Neural progenitor cell (in vitro differentiated cells): Measurements from ENCODE around the gene YEATS2. TPM values are rescaled to one million over a fixed set of nuclear protein-coding genes. Genes with fewer than 3 reads are reported as not detected.

Experiments used
- DNase-seq: peaks from one replicate; pipeline ENCODE4 v3.0.0-alpha.2; 2016; ENCODE audit warnings: low spot score
- H2AFZ ChIP-seq: fragments of 200-600 bp; sonication (generic); replicated peaks from 2 replicates; pipeline ENCODE4 v1.6.1; 2016; ENCODE audit warnings: antibody characterized with exemption
- H3F3A ChIP-seq: fragments of 200-600 bp; sonication (generic); 2 replicates; pipeline ENCODE4 v1.6.1; 2016; ENCODE audit warnings: antibody characterized with exemption, low read depth
- H3K27ac ChIP-seq: fragments of 200-600 bp; sonication (generic); 2 replicates; pipeline ENCODE4 v1.5.1; 2016; ENCODE audit warnings: mild to moderate bottlenecking
- H3K27me3 ChIP-seq: fragments of 200-600 bp; sonication (generic); 2 replicates; pipeline ENCODE4 v1.6.1; 2016; ENCODE audit warnings: mild to moderate bottlenecking, moderate library complexity
- H3K36me3 ChIP-seq: fragments of 200-600 bp; sonication (generic); 2 replicates; pipeline ENCODE4 v1.5.1; 2016
- H3K4me1 ChIP-seq: fragments of 200-600 bp; sonication (generic); 2 replicates; pipeline ENCODE4 v1.6.1; 2016; ENCODE audit warnings: mixed run types
- H3K4me2 ChIP-seq: fragments of 200-600 bp; sonication (generic); 2 replicates; pipeline ENCODE4 v1.6.1; 2016
- H3K4me3 ChIP-seq: fragments of 200-600 bp; sonication (generic); 2 replicates; pipeline ENCODE4 v1.5.1; 2016
- H3K79me2 ChIP-seq: fragments of 200-600 bp; sonication (generic); 2 replicates; pipeline ENCODE4 v1.6.1; 2016; ENCODE audit warnings: low read depth
- H3K9ac ChIP-seq: fragments of 200-600 bp; sonication (generic); 2 replicates; pipeline ENCODE4 v1.6.1; 2016
- H3K9me3 ChIP-seq: fragments of 200-600 bp; sonication (generic); 2 replicates; pipeline ENCODE4 v1.5.1; 2016; ENCODE audit warnings: low read depth
- H4K20me1 ChIP-seq: fragments of 200-600 bp; sonication (generic); 2 replicates; pipeline ENCODE4 v1.6.1; 2016; ENCODE audit warnings: low read depth
- H3K27ac Mint-ChIP-seq: 3 replicates; pipeline ENCODE4 v1.8.0; 2021; ENCODE audit warnings: mixed read lengths
- H3K27me3 Mint-ChIP-seq: 2 replicates; pipeline ENCODE4 v1.8.0; 2022; ENCODE audit warnings: low read depth, mild to moderate bottlenecking, inconsistent platforms, moderate library complexity, mixed read lengths; ENCODE audit not compliant: insufficient read depth
- H3K36me3 Mint-ChIP-seq: 3 replicates; pipeline ENCODE4 v1.8.0; 2021; ENCODE audit warnings: mixed read lengths
- H3K4me1 Mint-ChIP-seq: 3 replicates; pipeline ENCODE4 v1.8.0; 2021; ENCODE audit warnings: mixed read lengths
- H3K4me3 Mint-ChIP-seq: 3 replicates; pipeline ENCODE4 v1.8.0; 2021; ENCODE audit warnings: mild to moderate bottlenecking, moderate library complexity, mixed read lengths
- H3K9me3 Mint-ChIP-seq: 3 replicates; pipeline ENCODE4 v1.8.0; 2020; ENCODE audit warnings: mixed read lengths
- EZH2 ChIP-seq: fragments of 200-600 bp; sonication (generic); IDR thresholded peaks from 2 replicates; pipeline ENCODE4 v1.6.1; 2017; ENCODE audit warnings: antibody characterized with exemption, mild to moderate bottlenecking, moderate library complexity
- EZH2phosphoT487 ChIP-seq: fragments of 200-600 bp; sonication (generic); IDR thresholded peaks from 2 replicates; pipeline ENCODE4 v1.6.1; 2017; ENCODE audit warnings: antibody characterized with exemption
- total RNA-seq: library from RNA; depleted of rRNA; stranded (reverse); fragments of >200 nt; gene quantifications from 2 replicates; pipeline ENCODE4 v1.2.3, GENCODE V29; 2015; ENCODE audit warnings: low replicate concordance
- TF ChIP-seq, protein P1 (sequence below): fragments of 200-600 bp; sonication (generic); IDR thresholded peaks from 2 replicates; pipeline ENCODE4 v1.5.1; 2017; ENCODE audit warnings: antibody characterized with exemption, mild to moderate bottlenecking

The YEATS2 gene
- total RNA-seq: 72.1 and 75.3 TPM in 2 replicates

DNA sequence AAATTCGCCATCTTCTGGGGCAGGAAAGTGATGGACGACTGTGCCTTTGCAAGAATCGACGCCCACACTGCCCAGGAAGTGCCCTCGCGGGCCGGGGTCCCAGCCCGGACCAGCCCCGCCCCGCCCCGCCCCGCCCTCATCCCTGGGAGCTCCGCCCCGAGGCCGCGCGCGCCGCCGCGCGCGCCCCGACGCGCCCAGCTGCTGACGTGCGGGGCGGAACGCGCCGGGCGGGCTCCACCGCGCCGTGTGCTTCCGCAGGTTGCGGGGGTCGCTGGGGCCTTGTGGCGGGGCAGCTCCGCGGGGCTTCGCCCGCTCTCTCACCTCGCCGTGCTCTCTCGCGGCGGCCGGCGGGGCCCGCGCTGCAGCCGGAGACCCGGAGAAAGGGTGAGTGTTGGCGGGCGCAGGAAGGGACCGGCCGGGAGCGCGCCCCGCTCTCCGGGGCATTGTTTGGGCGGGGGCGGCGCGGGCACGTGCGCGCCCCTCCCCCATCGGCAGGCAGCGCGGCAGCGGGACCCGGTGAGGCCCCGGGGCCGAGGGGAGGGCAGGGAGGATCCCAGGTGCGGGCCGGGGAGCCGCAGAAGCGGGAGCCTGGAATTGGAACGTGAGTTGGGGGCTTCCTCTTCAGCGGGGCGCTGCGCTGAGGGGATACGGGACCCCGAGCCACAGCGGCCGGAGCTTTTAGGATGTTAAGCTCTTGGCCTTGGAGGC, at the start of gene YEATS2:
Gene YEATS2, plus strand, starts transcription at position 188 of the 708 bp plus-strand sequence. CDS start 17,366 bp downstream, outside the sequence.
- peaks cover 50% of the 10 kb centered on the region for H3K79me2 ChIP-seq
- peak; percentile 19 for TF ChIP-seq EZH2
- TF ChIP-seq EZH2phosphoT487: no peak

DNA sequence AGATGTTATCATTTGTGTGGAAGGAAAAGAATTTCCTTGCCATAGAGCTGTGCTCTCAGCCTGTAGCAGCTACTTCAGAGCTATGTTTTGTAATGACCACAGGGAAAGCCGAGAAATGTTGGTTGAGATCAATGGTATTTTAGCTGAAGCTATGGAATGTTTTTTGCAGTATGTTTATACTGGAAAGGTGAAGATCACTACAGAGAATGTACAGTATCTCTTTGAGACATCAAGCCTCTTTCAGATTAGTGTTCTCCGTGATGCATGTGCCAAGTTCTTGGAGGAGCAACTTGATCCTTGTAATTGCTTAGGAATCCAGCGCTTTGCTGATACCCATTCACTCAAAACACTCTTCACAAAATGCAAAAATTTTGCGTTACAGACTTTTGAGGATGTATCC, 47.0 kb upstream of the YEATS2 start:
- Histone ChIP-seq H3K79me2 (peaks cover 9% of the 10 kb centered on the region), H3F3A (no peaks in the 10 kb centered on the region), H3K9ac (no peak overlapping the region), H3K4me1 (no peaks in the 10 kb centered on the region), H4K20me1 (no peaks in the 10 kb centered on the region), H2AFZ (no peak overlapping the region), H3K36me3 (peaks cover 44% of the 10 kb centered on the region), H3K27ac (no peak overlapping the region), H3K4me2 (no peak overlapping the region), H3K27me3 (no peaks in the 10 kb centered on the region), H3K9me3 (peaks cover 22% of the 10 kb centered on the region), H3K4me3 (no peak overlapping the region)
- no peak for DNase-seq
- TF ChIP-seq, protein P1, sequence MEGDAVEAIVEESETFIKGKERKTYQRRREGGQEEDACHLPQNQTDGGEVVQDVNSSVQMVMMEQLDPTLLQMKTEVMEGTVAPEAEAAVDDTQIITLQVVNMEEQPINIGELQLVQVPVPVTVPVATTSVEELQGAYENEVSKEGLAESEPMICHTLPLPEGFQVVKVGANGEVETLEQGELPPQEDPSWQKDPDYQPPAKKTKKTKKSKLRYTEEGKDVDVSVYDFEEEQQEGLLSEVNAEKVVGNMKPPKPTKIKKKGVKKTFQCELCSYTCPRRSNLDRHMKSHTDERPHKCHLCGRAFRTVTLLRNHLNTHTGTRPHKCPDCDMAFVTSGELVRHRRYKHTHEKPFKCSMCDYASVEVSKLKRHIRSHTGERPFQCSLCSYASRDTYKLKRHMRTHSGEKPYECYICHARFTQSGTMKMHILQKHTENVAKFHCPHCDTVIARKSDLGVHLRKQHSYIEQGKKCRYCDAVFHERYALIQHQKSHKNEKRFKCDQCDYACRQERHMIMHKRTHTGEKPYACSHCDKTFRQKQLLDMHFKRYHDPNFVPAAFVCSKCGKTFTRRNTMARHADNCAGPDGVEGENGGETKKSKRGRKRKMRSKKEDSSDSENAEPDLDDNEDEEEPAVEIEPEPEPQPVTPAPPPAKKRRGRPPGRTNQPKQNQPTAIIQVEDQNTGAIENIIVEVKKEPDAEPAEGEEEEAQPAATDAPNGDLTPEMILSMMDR: no peak
- TF ChIP-seq EZH2phosphoT487 (no peak), EZH2 (no peak)
- no peak overlapping the region for H3K27ac Mint-ChIP-seq
- H3K36me3 Mint-ChIP-seq: peaks cover 51% of the 10 kb centered on the region
- H3K4me1 Mint-ChIP-seq: no peaks in the 10 kb centered on the region
- no peak overlapping the region for H3K4me3 Mint-ChIP-seq
- H3K27me3 Mint-ChIP-seq: peaks cover 2% of the 10 kb centered on the region
- H3K9me3 Mint-ChIP-seq: peaks cover 38% of the 10 kb centered on the region

More for the DNA sequence above, at the start of gene YEATS2:
- Histone ChIP-seq H3F3A (no peaks in the 10 kb centered on the region), H3K27ac (peak within 1 kb of the TSS; percentile 62), H3K27me3 (no peaks in the 10 kb centered on the region), H3K4me1 (peaks cover 12% of the 10 kb centered on the region), H4K20me1 (peaks cover 47% of the 10 kb centered on the region), H3K4me3 (peak within 1 kb of the TSS; percentile 95), H3K36me3 (no peaks in the 10 kb centered on the region), H3K4me2 (peak within 1 kb of the TSS; percentile 90), H2AFZ (peak within 1 kb of the TSS; percentile 81), H3K9ac (peak within 1 kb of the TSS; percentile 85), H3K9me3 (no peaks in the 10 kb centered on the region)
- no peaks in the 10 kb centered on the region for H3K9me3 Mint-ChIP-seq
- peak within 1 kb of the TSS; percentile 83 for H3K27ac Mint-ChIP-seq
- H3K4me3 Mint-ChIP-seq: peak within 1 kb of the TSS; percentile 93
- peaks cover 6% of the 10 kb centered on the region for H3K36me3 Mint-ChIP-seq
- DNase-seq: peak; percentile 86
- no peaks in the 10 kb centered on the region for H3K27me3 Mint-ChIP-seq
- peaks cover 31% of the 10 kb centered on the region for H3K4me1 Mint-ChIP-seq

DNA sequence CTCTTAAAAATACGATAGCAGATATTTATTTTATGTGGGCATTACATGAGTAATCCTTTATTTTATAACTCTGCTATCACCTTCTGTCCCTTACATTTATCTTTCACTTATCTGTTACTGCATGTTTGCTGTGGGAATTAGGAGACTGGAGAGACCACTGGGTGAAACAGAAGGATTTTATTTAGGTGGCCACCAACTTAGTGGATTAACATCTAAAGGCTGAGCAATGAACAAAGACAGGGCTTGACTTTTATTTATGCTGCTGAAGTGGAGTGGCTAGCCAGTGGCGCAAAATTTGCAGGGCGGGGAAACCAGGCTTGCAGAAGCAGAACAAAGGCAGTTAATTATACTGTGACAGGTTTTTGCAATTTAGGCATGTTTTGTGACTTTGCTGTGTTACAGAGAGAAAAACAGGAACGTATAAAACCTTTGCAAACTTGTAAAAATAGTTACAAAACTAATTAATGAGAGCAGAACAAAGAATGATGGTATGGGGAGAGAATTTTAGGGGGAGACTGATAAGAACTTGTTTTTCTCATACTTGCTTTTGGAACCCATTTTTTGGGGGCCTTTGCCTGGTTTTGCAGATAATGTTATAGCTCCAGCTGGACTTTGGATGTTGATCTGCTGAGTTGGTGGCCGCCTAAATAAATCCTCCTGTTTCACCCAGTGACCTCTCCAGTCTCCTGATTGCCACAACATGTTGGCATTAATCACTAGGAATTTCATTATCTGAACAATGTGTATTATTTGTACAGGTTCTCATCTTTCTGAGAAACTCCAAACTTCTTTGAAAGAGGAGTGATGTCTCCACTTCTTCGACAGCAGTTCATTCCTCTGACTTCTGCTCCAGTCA, 44.2 kb upstream of the YEATS2 start:
- Mint-ChIP-seq H3K9me3 (peaks cover 45% of the 10 kb centered on the region), H3K27me3 (no peaks in the 10 kb centered on the region), H3K4me3 (no peak overlapping the region), H3K36me3 (peaks cover 54% of the 10 kb centered on the region), H3K27ac (no peak overlapping the region), H3K4me1 (no peaks in the 10 kb centered on the region)
- H3K9ac ChIP-seq: no peak overlapping the region
- peaks cover 9% of the 10 kb centered on the region for H3K79me2 ChIP-seq
- peaks cover 22% of the 10 kb centered on the region for H3K9me3 ChIP-seq
- no peak overlapping the region for H2AFZ ChIP-seq
- H3K36me3 ChIP-seq: peaks cover 44% of the 10 kb centered on the region
- no peak overlapping the region for H3K4me3 ChIP-seq
- H4K20me1 ChIP-seq: no peaks in the 10 kb centered on the region
- H3K4me1 ChIP-seq: no peaks in the 10 kb centered on the region
- no peak for TF ChIP-seq EZH2phosphoT487
- peak; percentile 30 for TF ChIP-seq EZH2
- peak; percentile 4 for DNase-seq
- H3K4me2 ChIP-seq: no peak overlapping the region
- H3F3A ChIP-seq: no peaks in the 10 kb centered on the region
- no peak overlapping the region for H3K27ac ChIP-seq
- H3K27me3 ChIP-seq: no peaks in the 10 kb centered on the region

DNA sequence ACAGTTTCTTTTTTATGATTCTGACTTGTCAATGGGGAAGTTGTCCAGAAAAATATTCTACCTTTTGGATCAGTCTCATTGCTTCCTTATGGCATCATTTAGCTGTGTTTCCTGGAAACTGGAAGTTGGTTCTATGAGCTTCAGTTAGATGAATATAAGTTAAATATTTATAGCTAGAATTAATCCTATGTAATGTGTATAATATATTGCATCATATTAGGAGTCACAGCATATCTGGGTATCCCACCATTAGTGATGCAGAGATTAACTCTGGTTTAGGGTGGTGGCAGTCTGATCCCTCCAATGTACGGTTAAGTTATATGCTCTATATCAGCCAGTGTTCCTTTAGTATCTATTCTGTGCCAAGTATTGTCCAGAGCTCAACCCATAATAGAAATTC, 42.9 kb upstream of the YEATS2 start:
- Mint-ChIP-seq H3K4me1 (no peaks in the 10 kb centered on the region), H3K27me3 (no peaks in the 10 kb centered on the region), H3K36me3 (peaks cover 59% of the 10 kb centered on the region), H3K9me3 (peaks cover 42% of the 10 kb centered on the region), H3K27ac (no peak overlapping the region), H3K4me3 (no peak overlapping the region)
- no peak for DNase-seq
- Histone ChIP-seq H3F3A (no peaks in the 10 kb centered on the region), H3K4me1 (no peaks in the 10 kb centered on the region), H3K4me3 (no peak overlapping the region), H3K36me3 (peaks cover 44% of the 10 kb centered on the region), H2AFZ (no peak overlapping the region), H3K9ac (no peak overlapping the region), H3K27me3 (no peaks in the 10 kb centered on the region), H3K79me2 (peaks cover 9% of the 10 kb centered on the region), H3K9me3 (peaks cover 22% of the 10 kb centered on the region), H4K20me1 (no peaks in the 10 kb centered on the region), H3K4me2 (no peak overlapping the region), H3K27ac (no peak overlapping the region)
- no peak for TF ChIP-seq EZH2phosphoT487
- TF ChIP-seq, protein P1: no peak
- no peak for TF ChIP-seq EZH2
